K562 (cell line): ENCODE results near the gene MMP11. TPM values are rescaled to one million over a fixed set of nuclear protein-coding genes. Genes with fewer than 3 reads are reported as not detected.

Experiments used
- ATAC-seq: fragments of 200-7000 bp; cut with Tn5 transposase; 3 replicates; pipeline ENCODE4 v1.9.1; 2020; ENCODE audit warnings: moderate library complexity
- BruUV-seq: library from RNA; stranded (reverse); fragments of 400-500 nt; replicated peaks from 2 replicates; lab custom pipeline; 2021; lab: Mats Ljungman, UMichigan
- CTCF ChIA-PET: fragments of 300-600 bp; formaldehyde crosslinking; extraction: SDS; loops from one replicate; lab custom pipeline; 2021; ENCODE audit warnings: low intra/inter-chr PET ratio; lab: Yijun Ruan, JAX
- POLR2A ChIA-PET: fragments of 300-600, 350-650 bp; sonication (Branson Sonifier 250); formaldehyde crosslinking; extraction: SDS; loops from one replicate; lab custom pipeline; 2021; ENCODE audit warnings: antibody characterized with exemption, inconsistent platforms; lab: Yijun Ruan, JAX
- DNase-seq, 4 experiments: peaks; one replicate each; pipeline versions ENCODE4 v3.0.0 to v3.0.0-alpha.2; 2011 to 2018; ENCODE audit warnings: low spot score in 3 of 4, mixed read lengths in 3 of 4; ENCODE audit errors: extremely low read depth in 1 of 4
- FAIRE-seq: peaks from 2 replicates; lab custom pipeline; 2011; peaks lifted over from hg19 to GRCh38; lab: Jason Lieb, UNC
- H2AFZ ChIP-seq: 2 replicates; pipeline ENCODE4 v1.6.0; 2011; ENCODE audit warnings: low read depth, low read length, control low read depth, inconsistent platforms
- H3K27ac ChIP-seq: fragments of 200-600 bp; 3 replicates; pipeline ENCODE4 v1.8.0; 2011; ENCODE audit warnings: low read depth, mild to moderate bottlenecking, control low read depth, inconsistent platforms, low read length, moderate library complexity, mixed read lengths; ENCODE audit errors: extremely low read depth
- H3K27me3 ChIP-seq, 2 experiments: fragments of 300-600 bp in 1 of 2; 2 replicates in 1 of 2; 3 replicates in 1 of 2; pipeline versions ENCODE4 v1.6.0 to v1.8.0; 2011; ENCODE audit warnings: inconsistent platforms in 2 of 2, low read length in 2 of 2, mild to moderate bottlenecking in 1 of 2, mixed read lengths in 1 of 2, moderate library complexity in 1 of 2; ENCODE audit not compliant: control insufficient read depth in 2 of 2, insufficient read depth in 2 of 2
- H3K36me3 ChIP-seq: fragments of 300-600 bp; 3 replicates; pipeline ENCODE4 v1.8.0; 2011; ENCODE audit warnings: mild to moderate bottlenecking, low read length, inconsistent platforms; ENCODE audit not compliant: control insufficient read depth, insufficient read depth
- H3K4me1 ChIP-seq, 2 experiments: fragments of 200-600 bp in 1 of 2; replicated peaks in 1 of 2; 2 replicates in 1 of 2; 3 replicates in 1 of 2; pipeline versions ENCODE4 v1.5.1 to v1.8.0; 2011; ENCODE audit warnings: inconsistent platforms in 2 of 2, low read length in 2 of 2, mild to moderate bottlenecking in 1 of 2, mixed read lengths in 1 of 2, moderate library complexity in 1 of 2; ENCODE audit not compliant: control insufficient read depth in 2 of 2, insufficient read depth in 2 of 2
- H3K4me2 ChIP-seq: 2 replicates; pipeline ENCODE4 v1.6.1; 2011; ENCODE audit warnings: low read length, control low read depth, inconsistent platforms, mixed read lengths; ENCODE audit not compliant: insufficient read depth
- H3K4me3 ChIP-seq: fragments of 200-600 bp; sonication (generic), shearing (Covaris generic); 2 replicates; pipeline ENCODE4 v1.5.1; 2016; ENCODE audit warnings: control low read depth, inconsistent platforms
- H3K79me2 ChIP-seq: fragments of 200-600 bp; 3 replicates; pipeline ENCODE4 v1.8.0; 2011; ENCODE audit warnings: low read length, inconsistent platforms; ENCODE audit not compliant: control insufficient read depth, insufficient read depth
- H3K9ac ChIP-seq, 2 experiments: 2 replicates each; pipeline versions ENCODE4 v1.6.0 to v1.6.1; 2011; ENCODE audit warnings: low read depth in 2 of 2, low read length in 2 of 2, control low read depth in 1 of 2, inconsistent platforms in 1 of 2, mild to moderate bottlenecking in 1 of 2, mixed read lengths in 1 of 2; ENCODE audit not compliant: insufficient read depth in 1 of 2
- H3K9me1 ChIP-seq: one replicate; pipeline ENCODE4 v1.6.0; 2011; ENCODE audit warnings: inconsistent platforms, mild to moderate bottlenecking, low read length, moderate library complexity; ENCODE audit not compliant: control insufficient read depth, insufficient read depth
- H3K9me3 ChIP-seq: replicated peaks from 2 replicates; pipeline ENCODE4 v1.5.1; 2011; ENCODE audit warnings: low read depth, low read length, inconsistent platforms; ENCODE audit not compliant: control insufficient read depth, insufficient read depth
- H4K20me1 ChIP-seq: replicated peaks from 2 replicates; pipeline ENCODE4 v1.6.1; 2011; ENCODE audit warnings: low read length, inconsistent platforms, mixed read lengths; ENCODE audit not compliant: control insufficient read depth, insufficient read depth
- KDM5B ChIP-seq: fragments of 200-600 bp; sonication (generic); IDR thresholded peaks from 2 replicates; pipeline ENCODE4 v1.6.1; 2012; ENCODE audit warnings: low read depth, mild to moderate bottlenecking, moderate library complexity, low read length, control low read depth, inconsistent platforms; ENCODE audit not compliant: insufficient replicate concordance
- NR2C2 ChIP-seq, 2 experiments: fragments of 200-800 bp in 1 of 2; sonication (Bioruptor generic) in 1 of 2; sonication (generic) in 1 of 2; formaldehyde crosslinking in 1 of 2; IDR thresholded peaks; 2 replicates each; pipeline versions ENCODE4 v1.6.1 to v1.8.0; 2016 to 2022; ENCODE audit warnings: mild to moderate bottlenecking in 1 of 2, missing compliant biosample characterization in 1 of 2, missing genetic modification characterization in 1 of 2, missing genetic modification reagents in 1 of 2
- POLR2A ChIP-seq: fragments of 450-650 bp; conservative IDR thresholded peaks from 2 replicates; pipeline ENCODE4 v1.6.1; 2016
- WGBS: fragments of 100-300 bp; shearing (Covaris generic); methylation state at CpG from one replicate; pipeline ENCODE4 v1.1.6; 2016; ENCODE audit warnings: low coverage, mixed read lengths; ENCODE audit not compliant: insufficient coverage; ENCODE audit errors: missing lambda C conversion rate; 5-methylcytosine and 5-hydroxymethylcytosine counted together
- in situ Hi-C: fragments of 300-500 bp; cut with MboI; formaldehyde crosslinking; loops from 4 replicates; pipeline ENCODE4 v1.15.0; 2018; ENCODE audit warnings: inconsistent platforms, mixed read lengths
- intact Hi-C: fragments of 100-400 bp; cut with micrococcal nuclease; formaldehyde crosslinking; loops from 2 replicates; pipeline ENCODE4 v1.14.2; 2022
- polyA plus RNA-seq, 8 experiments: library from polyadenylated mRNA; depleted of rRNA in 4 of 8; stranded (reverse) in 5 of 8; unstranded in 3 of 8; fragments of >200 nt; fragmentation: Nextera tagmentation in 2 of 8; fragmentation: Illumina TruSeq in 1 of 8; extraction: Ambion mirVana in 2 of 8; extraction: Trizol in 1 of 8; gene quantifications; 2 replicates each; pipeline versions ENCODE4 v1.2.1 to v1.2.3, GENCODE V29; 2011 to 2014; ENCODE audit warnings: inconsistent platforms in 1 of 8, missing spikeins in 1 of 8
- total RNA-seq, 7 experiments: library from RNA; depleted of rRNA in 6 of 7; stranded (reverse); fragments of >200 nt in 6 of 7; fragmentation: Illumina TruSeq in 2 of 7; extraction: Trizol in 2 of 7; gene quantifications; 2 replicates each; pipeline versions ENCODE4 v1.2.1 to v1.2.3, GENCODE V29; 2011 to 2021; ENCODE audit warnings: low replicate concordance in 1 of 7
- TF ChIP-seq, protein P1 (sequence below): sonication (generic); formaldehyde crosslinking; IDR thresholded peaks from 2 replicates; pipeline ENCODE4 v1.8.1; 2023; ENCODE audit warnings: mild to moderate bottlenecking, missing genetic modification reagents
- TF ChIP-seq, protein P2 (sequence below): sonication (generic); formaldehyde crosslinking; IDR thresholded peaks from 2 replicates; pipeline ENCODE4 v1.8.1; 2023; ENCODE audit warnings: missing genetic modification reagents, mild to moderate bottlenecking, borderline replicate concordance
- TF ChIP-seq, protein P3 (sequence below): sonication (generic); formaldehyde crosslinking; IDR thresholded peaks from 2 replicates; pipeline ENCODE4 v1.5.0; 2020; ENCODE audit warnings: missing genetic modification reagents

The MMP11 gene
- total and polyA plus RNA-seq, 9 of the 15 experiments (the other 6 are each of a cell fraction or from before 2014, with no cell fraction given): 0.14 to 1.8 (median 1.1) TPM; not detected in 2

DNA sequence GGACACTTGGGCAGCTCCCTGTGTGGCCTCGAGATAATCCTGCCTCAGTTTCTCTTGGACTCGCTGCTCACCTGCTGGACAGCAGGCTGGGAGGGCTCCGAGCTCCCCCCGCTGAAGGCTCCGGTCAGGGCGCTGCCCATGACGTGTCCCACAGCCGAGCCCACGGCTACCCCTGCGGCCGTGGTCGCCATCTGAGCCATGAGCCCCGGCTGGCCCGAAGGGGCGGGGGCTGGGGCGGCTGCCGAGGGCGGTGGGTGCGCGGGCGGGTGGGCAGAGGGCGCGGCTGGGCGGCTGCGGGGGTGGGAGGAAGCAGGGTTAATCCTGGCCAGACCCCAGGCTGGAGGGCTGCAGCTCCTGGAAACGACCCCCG, 5.4 kb upstream of the MMP11 start:
- ChIA-PET CTCF (interaction anchor here (2.7 kb wide), 1 partner anchor 82 kb away, joined by 15 read pairs; no protein-coding TSS in a partner anchor), POLR2A (interaction anchor here (0.6 to 1.0 kb wide), 5 partner anchors 14 to 189 kb away, joined by 3 to 4 read pairs (median 3); no protein-coding TSS in a partner anchor)
- 0% methylated on average over 10 of the region's 27 CpGs for WGBS
- Histone ChIP-seq H4K20me1 (peaks cover 23% of the 10 kb centered on the region), H3K9ac (peak overlapping the region; percentile 95 to 98), H3K4me1 (peaks cover 27 to 58% of the 10 kb centered on the region in 2 experiments; a peak in 4 of 5 replicates), H3K4me3 (peak overlapping the region; percentile 70), H3K79me2 (peaks cover 34% of the 10 kb centered on the region), H3K9me1 (peaks cover 6% of the 10 kb centered on the region), H3K27me3 (no peaks in the 10 kb centered on the region), H3K36me3 (peaks cover 24% of the 10 kb centered on the region), H3K4me2 (peak overlapping the region; percentile 94), H2AFZ (no peak overlapping the region), H3K27ac (peak overlapping the region; percentile 98), H3K9me3 (no peaks in the 10 kb centered on the region)
- peak; percentile 8 for ATAC-seq
- TF ChIP-seq KDM5B (peak; percentile 11), NR2C2 (CRISPR knock-in tag; IDR thresholded peaks at IDR 0.05) (no peak), NR2C2 (tag; IDR thresholded peaks at IDR 0.05) (0 out of 2 replicates have a peak, but pooled peaks have one; percentile 38), POLR2A (no peak)
- TF ChIP-seq, protein P1, sequence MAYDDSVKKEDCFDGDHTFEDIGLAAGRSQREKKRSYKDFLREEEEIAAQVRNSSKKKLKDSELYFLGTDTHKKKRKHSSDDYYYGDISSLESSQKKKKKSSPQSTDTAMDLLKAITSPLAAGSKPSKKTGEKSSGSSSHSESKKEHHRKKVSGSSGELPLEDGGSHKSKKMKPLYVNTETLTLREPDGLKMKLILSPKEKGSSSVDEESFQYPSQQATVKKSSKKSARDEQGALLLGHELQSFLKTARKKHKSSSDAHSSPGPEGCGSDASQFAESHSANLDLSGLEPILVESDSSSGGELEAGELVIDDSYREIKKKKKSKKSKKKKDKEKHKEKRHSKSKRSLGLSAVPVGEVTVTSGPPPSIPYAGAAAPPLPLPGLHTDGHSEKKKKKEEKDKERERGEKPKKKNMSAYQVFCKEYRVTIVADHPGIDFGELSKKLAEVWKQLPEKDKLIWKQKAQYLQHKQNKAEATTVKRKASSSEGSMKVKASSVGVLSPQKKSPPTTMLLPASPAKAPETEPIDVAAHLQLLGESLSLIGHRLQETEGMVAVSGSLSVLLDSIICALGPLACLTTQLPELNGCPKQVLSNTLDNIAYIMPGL (CRISPR knock-in tag): 0 out of 2 replicates have a peak, but pooled peaks have one; percentile 15
- TF ChIP-seq, protein P2, sequence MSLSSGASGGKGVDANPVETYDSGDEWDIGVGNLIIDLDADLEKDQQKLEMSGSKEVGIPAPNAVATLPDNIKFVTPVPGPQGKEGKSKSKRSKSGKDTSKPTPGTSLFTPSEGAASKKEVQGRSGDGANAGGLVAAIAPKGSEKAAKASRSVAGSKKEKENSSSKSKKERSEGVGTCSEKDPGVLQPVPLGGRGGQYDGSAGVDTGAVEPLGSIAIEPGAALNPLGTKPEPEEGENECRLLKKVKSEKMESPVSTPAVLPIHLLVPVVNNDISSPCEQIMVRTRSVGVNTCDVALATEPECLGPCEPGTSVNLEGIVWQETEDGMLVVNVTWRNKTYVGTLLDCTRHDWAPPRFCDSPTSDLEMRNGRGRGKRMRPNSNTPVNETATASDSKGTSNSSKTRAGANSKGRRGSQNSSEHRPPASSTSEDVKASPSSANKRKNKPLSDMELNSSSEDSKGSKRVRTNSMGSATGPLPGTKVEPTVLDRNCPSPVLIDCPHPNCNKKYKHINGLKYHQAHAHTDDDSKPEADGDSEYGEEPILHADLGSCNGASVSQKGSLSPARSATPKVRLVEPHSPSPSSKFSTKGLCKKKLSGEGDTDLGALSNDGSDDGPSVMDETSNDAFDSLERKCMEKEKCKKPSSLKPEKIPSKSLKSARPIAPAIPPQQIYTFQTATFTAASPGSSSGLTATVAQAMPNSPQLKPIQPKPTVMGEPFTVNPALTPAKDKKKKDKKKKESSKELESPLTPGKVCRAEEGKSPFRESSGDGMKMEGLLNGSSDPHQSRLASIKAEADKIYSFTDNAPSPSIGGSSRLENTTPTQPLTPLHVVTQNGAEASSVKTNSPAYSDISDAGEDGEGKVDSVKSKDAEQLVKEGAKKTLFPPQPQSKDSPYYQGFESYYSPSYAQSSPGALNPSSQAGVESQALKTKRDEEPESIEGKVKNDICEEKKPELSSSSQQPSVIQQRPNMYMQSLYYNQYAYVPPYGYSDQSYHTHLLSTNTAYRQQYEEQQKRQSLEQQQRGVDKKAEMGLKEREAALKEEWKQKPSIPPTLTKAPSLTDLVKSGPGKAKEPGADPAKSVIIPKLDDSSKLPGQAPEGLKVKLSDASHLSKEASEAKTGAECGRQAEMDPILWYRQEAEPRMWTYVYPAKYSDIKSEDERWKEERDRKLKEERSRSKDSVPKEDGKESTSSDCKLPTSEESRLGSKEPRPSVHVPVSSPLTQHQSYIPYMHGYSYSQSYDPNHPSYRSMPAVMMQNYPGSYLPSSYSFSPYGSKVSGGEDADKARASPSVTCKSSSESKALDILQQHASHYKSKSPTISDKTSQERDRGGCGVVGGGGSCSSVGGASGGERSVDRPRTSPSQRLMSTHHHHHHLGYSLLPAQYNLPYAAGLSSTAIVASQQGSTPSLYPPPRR (CRISPR knock-in tag): no peak
- TF ChIP-seq, protein P3, sequence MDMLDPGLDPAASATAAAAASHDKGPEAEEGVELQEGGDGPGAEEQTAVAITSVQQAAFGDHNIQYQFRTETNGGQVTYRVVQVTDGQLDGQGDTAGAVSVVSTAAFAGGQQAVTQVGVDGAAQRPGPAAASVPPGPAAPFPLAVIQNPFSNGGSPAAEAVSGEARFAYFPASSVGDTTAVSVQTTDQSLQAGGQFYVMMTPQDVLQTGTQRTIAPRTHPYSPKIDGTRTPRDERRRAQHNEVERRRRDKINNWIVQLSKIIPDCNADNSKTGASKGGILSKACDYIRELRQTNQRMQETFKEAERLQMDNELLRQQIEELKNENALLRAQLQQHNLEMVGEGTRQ (CRISPR knock-in tag): 0 out of 2 replicates have a peak, but pooled peaks have one; percentile 6
- in situ Hi-C loops: no loop called here
- no TSS peak for BruUV-seq
- intact Hi-C loops: loop anchor here (2.0 to 10.0 kb wide), 3 partner anchors 80 to 224 kb away; no protein-coding TSS in a partner anchor
- DNase-seq: peak in 1 of 4 experiments; percentile 72
- FAIRE-seq: no peak
